GM19035 (cell line): Measurements from ENCODE around the gene SIGLEC10.
A peak's percentile ranks its signal among the peaks of the same experiment; 100 is the strongest.

Source experiments
- ATAC-seq: cut with Tn5 transposase; IDR thresholded peaks from one replicate; pipeline ENCODE4 v1.9.1; 2021; ENCODE audit not compliant: unreplicated experiment

SIGLEC10 gene

GRCh38 chr19:51367255-51367564 is 50.2 kb downstream of the SIGLEC10 start:
- no peak for ATAC-seq

DNA sequence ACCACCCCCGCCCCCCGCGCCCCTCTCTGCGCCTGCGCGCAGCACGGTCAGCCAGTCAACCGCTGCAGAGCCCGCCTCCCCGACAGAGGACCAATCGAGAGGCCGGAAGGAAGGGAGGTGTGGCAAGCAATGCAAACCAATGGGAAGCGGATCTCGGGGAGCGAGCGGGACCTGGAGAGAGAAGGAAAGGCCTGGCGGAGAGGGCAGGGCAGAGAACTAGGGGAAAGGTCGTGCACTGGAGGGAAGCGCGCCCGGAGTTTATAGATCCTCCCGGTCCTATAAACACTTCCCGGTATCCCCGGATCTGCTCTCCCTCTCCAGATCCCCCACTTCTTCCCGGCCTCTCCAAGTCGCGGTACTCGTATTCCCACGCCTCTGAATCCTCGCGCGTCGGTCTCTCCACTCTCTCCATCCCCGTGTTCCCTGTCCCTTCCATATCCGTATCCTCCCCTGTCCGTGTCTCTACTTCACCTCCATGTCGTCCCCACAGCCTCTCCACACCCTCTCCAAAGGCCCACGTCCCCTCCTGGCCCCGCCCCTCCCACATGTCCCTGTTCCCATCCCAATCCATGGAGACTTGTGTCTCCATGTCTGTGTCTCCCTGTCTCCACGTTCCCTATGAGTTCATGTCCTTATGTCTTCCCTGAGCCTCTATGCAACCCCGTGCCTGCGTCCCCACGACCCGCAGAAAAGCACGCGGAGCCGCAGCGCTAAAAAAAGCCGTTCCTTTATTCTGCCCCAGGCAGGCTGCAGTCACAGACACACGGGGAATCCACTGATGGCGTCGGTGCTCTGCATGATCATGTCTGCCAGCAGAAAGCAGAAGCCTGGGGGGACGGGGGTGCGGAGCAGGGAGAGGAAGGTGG is 50.8 kb downstream of the SIGLEC10 start:
- peak; percentile 48 for ATAC-seq

- no peak for ATAC-seq
Measured at GRCh38 chr19:51365965-51366388, 51.5 kb downstream of the SIGLEC10 start, which contains the start of gene ETFB. TSS of gene ETFB (minus strand) at chr19:51366388. CDS start at chr19:51366326, 62 bp downstream.

GRCh38 chr19:51365211-51365964 is 52.1 kb downstream of the SIGLEC10 start:
- no peak for ATAC-seq

- no peak for ATAC-seq
Measured at GRCh38 chr19:51364200-51365106, 53.0 kb downstream of the SIGLEC10 start.

GRCh38 chr19:51361239-51361638 is 56.2 kb downstream of the SIGLEC10 start:
- ATAC-seq, result no peak
